ENCODE measurements around the gene OR51A4. TPM values are rescaled to one million over a fixed set of nuclear protein-coding genes. Genes with fewer than 3 reads are reported as not detected.

Gene OR51A4
- total and polyA plus RNA-seq, 10 of the 15 experiments (the other 5 are each of a cell fraction or from before 2014, with no cell fraction given) = not detected

DNA sequence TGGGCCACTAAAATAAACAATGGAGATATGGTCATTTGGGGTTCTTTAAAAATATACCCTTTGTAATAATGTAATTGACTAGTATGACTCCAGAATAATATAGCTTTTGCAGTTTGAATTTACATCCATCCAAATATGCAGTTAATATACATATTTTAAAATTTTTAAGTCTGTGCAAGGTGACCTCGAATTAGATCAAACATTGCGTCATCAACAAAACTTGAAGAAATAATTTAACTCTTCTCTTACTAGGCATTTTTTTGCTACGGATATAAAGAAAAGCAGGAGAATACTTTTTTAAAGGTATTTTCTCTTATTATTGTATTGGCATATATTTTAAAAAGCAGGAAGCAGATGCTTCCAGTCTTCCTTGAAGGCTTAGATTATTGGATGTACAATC lies 10.7 kb downstream of the OR51A4 start:
- Histone ChIP-seq H3K4me1 (ENCODE audit: control insufficient read depth, insufficient read depth, low read length) (no peaks in the 10 kb centered on the region), H2AFZ (ENCODE audit: control insufficient read depth, low read depth, low read length) (no peak overlapping the region), H3K27ac (ENCODE audit: control insufficient read depth, insufficient read depth) (no peak overlapping the region), H3K79me2 (ENCODE audit: control insufficient read depth, insufficient read depth, low read length) (no peaks in the 10 kb centered on the region), H3K27me3 (replicated peaks in 1 of 2; ENCODE audit: control insufficient read depth in 2 of 2, insufficient read depth in 2 of 2, low read length in 1 of 2) (no peaks in the 10 kb centered on the region), H4K20me1 (ENCODE audit: control insufficient read depth, insufficient read depth) (no peaks in the 10 kb centered on the region), H3K9me3 (replicated peaks; ENCODE audit: control insufficient read depth, insufficient read depth, low read length) (no peaks in the 10 kb centered on the region), H3K36me3 (ENCODE audit: control insufficient read depth in 2 of 2, insufficient read depth in 2 of 2, low read length in 1 of 2) (no peaks in the 10 kb centered on the region), H3K9ac (ENCODE audit: control insufficient read depth, insufficient read depth, low read length) (no peak overlapping the region), H3K4me3 (no peak overlapping the region), H3K4me2 (ENCODE audit: control insufficient read depth, insufficient read depth) (no peak overlapping the region)
- CTCF ChIA-PET = no interaction called here
- 48% methylated on average over 3 of the region's 3 CpGs for WGBS (ENCODE audit: insufficient coverage, insufficient replicate concordance, low lambda C conversion rate, missing lambda C conversion rate)
- POLR2A ChIA-PET = no interaction called here
- in situ Hi-C loops (cut with MboI) = no loop called here
- SMC1A ChIA-PET (ENCODE audit: uncharacterized antibody, unreplicated experiment) = no interaction called here
- intact Hi-C loops (cut with micrococcal nuclease; ENCODE audit: unreplicated experiment) = no loop called here
- TF ChIP-seq ZNF384 (IDR thresholded peaks at IDR 0.05; ENCODE audit: borderline replicate concordance, low read depth, low read length) (no peak), YY1 (IDR thresholded peaks at IDR 0.05; ENCODE audit: low read depth, low read length) (no peak), HDAC6 (IDR thresholded peaks at IDR 0.05; ENCODE audit: unreplicated experiment) (no peak), NFYB (IDR thresholded peaks at IDR 0.05; ENCODE audit: insufficient read depth, low read depth, low read length) (no peak), NFXL1 (IDR thresholded peaks at IDR 0.05; ENCODE audit: borderline replicate concordance) (no peak), RFX5 (IDR thresholded peaks at IDR 0.05; ENCODE audit: low read depth, low read length) (no peak), GATAD2B (conservative IDR thresholded peaks at IDR 0.05; ENCODE audit: low read depth) (no peak), POU2F2 (IDR thresholded peaks at IDR 0.05; ENCODE audit: borderline replicate concordance, low read depth, low read length) (no peak), CEBPB (IDR thresholded peaks at IDR 0.05; ENCODE audit: borderline replicate concordance in 1 of 2, low read depth in 2 of 2, low read length in 2 of 2) (no peak), SIX5 (IDR thresholded peaks at IDR 0.05; ENCODE audit: low read depth, low read length, severe bottlenecking) (no peak), CBX5 (IDR thresholded peaks at IDR 0.05; ENCODE audit: low read depth) (no peak), PKNOX1 (IDR thresholded peaks at IDR 0.05) (no peak), PAX8 (IDR thresholded peaks at IDR 0.05) (no peak), GABPA (IDR thresholded peaks at IDR 0.05; ENCODE audit: low read depth) (no peak), NR2F1 (conservative IDR thresholded peaks at IDR 0.05) (no peak)
- TF ChIP-seq, protein P1, sequence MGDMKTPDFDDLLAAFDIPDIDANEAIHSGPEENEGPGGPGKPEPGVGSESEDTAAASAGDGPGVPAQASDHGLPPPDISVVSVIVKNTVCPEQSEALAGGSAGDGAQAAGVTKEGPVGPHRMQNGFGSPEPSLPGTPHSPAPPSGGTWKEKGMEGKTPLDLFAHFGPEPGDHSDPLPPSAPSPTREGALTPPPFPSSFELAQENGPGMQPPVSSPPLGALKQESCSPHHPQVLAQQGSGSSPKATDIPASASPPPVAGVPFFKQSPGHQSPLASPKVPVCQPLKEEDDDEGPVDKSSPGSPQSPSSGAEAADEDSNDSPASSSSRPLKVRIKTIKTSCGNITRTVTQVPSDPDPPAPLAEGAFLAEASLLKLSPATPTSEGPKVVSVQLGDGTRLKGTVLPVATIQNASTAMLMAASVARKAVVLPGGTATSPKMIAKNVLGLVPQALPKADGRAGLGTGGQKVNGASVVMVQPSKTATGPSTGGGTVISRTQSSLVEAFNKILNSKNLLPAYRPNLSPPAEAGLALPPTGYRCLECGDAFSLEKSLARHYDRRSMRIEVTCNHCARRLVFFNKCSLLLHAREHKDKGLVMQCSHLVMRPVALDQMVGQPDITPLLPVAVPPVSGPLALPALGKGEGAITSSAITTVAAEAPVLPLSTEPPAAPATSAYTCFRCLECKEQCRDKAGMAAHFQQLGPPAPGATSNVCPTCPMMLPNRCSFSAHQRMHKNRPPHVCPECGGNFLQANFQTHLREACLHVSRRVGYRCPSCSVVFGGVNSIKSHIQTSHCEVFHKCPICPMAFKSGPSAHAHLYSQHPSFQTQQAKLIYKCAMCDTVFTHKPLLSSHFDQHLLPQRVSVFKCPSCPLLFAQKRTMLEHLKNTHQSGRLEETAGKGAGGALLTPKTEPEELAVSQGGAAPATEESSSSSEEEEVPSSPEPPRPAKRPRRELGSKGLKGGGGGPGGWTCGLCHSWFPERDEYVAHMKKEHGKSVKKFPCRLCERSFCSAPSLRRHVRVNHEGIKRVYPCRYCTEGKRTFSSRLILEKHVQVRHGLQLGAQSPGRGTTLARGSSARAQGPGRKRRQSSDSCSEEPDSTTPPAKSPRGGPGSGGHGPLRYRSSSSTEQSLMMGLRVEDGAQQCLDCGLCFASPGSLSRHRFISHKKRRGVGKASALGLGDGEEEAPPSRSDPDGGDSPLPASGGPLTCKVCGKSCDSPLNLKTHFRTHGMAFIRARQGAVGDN (IDR thresholded peaks at IDR 0.05) = no peak
- TF ChIP-seq, protein P2, sequence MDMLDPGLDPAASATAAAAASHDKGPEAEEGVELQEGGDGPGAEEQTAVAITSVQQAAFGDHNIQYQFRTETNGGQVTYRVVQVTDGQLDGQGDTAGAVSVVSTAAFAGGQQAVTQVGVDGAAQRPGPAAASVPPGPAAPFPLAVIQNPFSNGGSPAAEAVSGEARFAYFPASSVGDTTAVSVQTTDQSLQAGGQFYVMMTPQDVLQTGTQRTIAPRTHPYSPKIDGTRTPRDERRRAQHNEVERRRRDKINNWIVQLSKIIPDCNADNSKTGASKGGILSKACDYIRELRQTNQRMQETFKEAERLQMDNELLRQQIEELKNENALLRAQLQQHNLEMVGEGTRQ (IDR thresholded peaks at IDR 0.05; ENCODE audit: borderline replicate concordance, low read depth, low read length) = no peak
- TF ChIP-seq, protein P3, sequence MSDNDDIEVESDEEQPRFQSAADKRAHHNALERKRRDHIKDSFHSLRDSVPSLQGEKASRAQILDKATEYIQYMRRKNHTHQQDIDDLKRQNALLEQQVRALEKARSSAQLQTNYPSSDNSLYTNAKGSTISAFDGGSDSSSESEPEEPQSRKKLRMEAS (IDR thresholded peaks at IDR 0.05; ENCODE audit: low read depth, low read length) = no peak
- FAIRE-seq (no peak), DNase-seq (ENCODE audit: low read depth, low spot score) (no peak), ATAC-seq (no peak)
- RAD21 ChIA-PET (ENCODE audit: unreplicated experiment) = no interaction called here
- BruUV-seq (replicated peaks) = no TSS peak

Measured in GM12878 (cell line).